VCaP (cell line): ENCODE measurements around the gene FAM219A.

Experiments
- H3K27ac ChIP-seq: fragments of 450-650 bp; 2 replicates; pipeline ENCODE4 v1.5.1; 2017
- TF ChIP-seq, protein P1 (sequence below): fragments of 450-650 bp; conservative IDR thresholded peaks from 2 replicates; pipeline ENCODE4 v1.5.1; 2017; ENCODE audit warnings: mild to moderate bottlenecking, moderate library complexity

FAM219A gene

DNA sequence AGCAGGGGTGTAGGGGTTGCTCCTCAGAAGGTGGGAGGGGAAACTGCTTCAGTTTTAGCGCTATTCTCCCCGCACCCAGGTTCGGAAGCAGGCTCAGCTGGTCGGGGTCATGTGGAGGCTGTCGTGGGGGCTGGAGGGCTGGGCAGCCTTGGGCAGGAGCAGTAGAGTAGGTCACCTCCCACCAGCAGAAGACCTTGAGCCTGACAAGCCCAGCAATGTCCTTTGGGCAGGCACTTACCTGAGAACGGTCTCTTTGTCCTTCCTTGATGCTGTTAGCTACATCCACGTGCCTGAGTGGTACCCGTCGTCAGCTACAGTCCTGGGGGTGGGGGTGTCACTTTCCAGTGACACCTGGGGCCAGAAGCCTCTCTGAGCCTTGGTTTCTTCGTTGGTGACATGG lies 44.1 kb upstream of the FAM219A start:
- peak overlapping the region; percentile 76 for H3K27ac ChIP-seq
- TF ChIP-seq, protein P1, sequence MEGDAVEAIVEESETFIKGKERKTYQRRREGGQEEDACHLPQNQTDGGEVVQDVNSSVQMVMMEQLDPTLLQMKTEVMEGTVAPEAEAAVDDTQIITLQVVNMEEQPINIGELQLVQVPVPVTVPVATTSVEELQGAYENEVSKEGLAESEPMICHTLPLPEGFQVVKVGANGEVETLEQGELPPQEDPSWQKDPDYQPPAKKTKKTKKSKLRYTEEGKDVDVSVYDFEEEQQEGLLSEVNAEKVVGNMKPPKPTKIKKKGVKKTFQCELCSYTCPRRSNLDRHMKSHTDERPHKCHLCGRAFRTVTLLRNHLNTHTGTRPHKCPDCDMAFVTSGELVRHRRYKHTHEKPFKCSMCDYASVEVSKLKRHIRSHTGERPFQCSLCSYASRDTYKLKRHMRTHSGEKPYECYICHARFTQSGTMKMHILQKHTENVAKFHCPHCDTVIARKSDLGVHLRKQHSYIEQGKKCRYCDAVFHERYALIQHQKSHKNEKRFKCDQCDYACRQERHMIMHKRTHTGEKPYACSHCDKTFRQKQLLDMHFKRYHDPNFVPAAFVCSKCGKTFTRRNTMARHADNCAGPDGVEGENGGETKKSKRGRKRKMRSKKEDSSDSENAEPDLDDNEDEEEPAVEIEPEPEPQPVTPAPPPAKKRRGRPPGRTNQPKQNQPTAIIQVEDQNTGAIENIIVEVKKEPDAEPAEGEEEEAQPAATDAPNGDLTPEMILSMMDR = no peak

GRCh38 chr9:34501889-34502425 lies 43.6 kb upstream of the FAM219A start:
- TF ChIP-seq, protein P1 = no peak
- peak overlapping the region; percentile 76 for H3K27ac ChIP-seq

DNA sequence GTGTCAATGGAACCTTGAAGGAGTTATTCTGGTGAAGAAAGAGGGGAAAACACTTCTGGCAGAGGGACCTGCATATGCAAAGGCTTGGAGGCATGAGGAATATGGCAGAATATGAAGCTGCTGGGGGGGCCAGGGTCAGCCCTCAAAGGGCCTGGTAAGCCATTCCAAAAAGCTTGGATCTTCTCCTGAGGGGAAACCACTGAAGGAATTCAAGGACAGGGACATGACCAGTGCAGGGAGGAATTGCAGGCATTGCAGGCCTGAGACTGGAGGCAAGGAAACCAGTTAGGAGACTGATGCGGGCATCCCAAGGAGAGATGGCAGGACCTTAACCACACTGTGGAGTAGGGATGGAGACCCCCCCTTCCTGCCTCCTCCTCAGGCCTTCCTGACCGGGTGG lies 43.0 kb upstream of the FAM219A start:
- peak overlapping the region; percentile 76 for H3K27ac ChIP-seq

GRCh38 chr9:34500623-34501267 lies 42.4 kb upstream of the FAM219A start:
- H3K27ac ChIP-seq = no peak overlapping the region
- TF ChIP-seq, protein P1 = peak; percentile 99

More for the DNA sequence above, 43.0 kb upstream of the FAM219A start:
- TF ChIP-seq, protein P1 = no peak

DNA sequence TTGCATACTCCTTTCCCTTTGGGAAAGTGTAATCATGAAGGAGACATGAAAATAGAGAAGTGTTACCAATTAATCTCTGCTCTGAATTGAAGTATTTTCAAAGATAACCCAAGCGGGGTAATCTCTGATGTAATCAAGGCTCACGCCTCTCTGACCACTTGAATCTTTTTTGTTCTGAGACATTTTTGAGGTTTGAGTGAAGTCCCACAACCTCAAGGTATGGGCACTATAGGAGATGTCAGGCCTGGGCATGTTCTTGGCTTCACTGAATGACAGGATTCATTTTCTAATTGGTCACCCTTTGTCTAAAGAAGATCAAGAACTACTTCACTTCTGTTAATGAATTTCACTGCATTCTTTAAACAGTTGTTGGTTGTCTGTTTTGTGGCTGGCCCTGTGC lies 40.7 kb upstream of the FAM219A start:
- TF ChIP-seq, protein P1 = no peak
- H3K27ac ChIP-seq = no peak overlapping the region

GRCh38 chr9:34498553-34498952 lies 40.2 kb upstream of the FAM219A start:
- TF ChIP-seq, protein P1 = no peak
- H3K27ac ChIP-seq = no peak overlapping the region

- no peak overlapping the region for H3K27ac ChIP-seq
- TF ChIP-seq, protein P1 = no peak
Observed at GRCh38 chr9:34496149-34496712, 37.9 kb upstream of the FAM219A start.
